ENCODE results near the gene FAM163A.

Gene FAM163A

DNA sequence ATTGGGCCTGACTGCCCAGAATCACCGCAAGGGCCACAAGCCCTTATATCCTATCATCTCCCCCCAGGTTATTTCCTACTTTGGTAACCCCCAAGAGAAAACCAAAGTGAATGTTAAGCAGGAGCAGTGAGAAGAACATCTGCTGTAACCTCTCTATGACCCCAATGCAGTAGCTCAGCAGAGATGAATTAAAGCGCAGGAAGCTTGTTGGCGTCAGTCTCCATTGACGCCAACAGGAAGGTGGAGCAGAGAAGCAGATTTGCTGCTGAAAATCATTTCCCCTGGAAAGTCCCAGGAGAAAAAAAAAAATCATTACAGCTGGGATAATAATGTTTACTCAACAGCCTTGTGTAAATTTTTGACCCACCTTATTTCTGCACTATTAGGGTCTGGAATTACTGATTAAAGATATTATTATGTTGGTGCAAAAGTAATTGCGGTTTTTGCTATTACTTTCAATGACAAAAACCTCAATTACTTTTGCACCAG lies 33.2 kb upstream of the FAM163A start:
- TF ChIP-seq, protein P1, sequence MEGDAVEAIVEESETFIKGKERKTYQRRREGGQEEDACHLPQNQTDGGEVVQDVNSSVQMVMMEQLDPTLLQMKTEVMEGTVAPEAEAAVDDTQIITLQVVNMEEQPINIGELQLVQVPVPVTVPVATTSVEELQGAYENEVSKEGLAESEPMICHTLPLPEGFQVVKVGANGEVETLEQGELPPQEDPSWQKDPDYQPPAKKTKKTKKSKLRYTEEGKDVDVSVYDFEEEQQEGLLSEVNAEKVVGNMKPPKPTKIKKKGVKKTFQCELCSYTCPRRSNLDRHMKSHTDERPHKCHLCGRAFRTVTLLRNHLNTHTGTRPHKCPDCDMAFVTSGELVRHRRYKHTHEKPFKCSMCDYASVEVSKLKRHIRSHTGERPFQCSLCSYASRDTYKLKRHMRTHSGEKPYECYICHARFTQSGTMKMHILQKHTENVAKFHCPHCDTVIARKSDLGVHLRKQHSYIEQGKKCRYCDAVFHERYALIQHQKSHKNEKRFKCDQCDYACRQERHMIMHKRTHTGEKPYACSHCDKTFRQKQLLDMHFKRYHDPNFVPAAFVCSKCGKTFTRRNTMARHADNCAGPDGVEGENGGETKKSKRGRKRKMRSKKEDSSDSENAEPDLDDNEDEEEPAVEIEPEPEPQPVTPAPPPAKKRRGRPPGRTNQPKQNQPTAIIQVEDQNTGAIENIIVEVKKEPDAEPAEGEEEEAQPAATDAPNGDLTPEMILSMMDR (conservative IDR thresholded peaks at IDR 0.05; ENCODE audit: control insufficient read depth, insufficient read depth, low read depth, low read length) = no peak
- peak; percentile 77 for DNase-seq (ENCODE audit: low read depth)
- no peak overlapping the region for H3K4me3 ChIP-seq (ENCODE audit: control insufficient read depth, low read depth, low read length)

DNA sequence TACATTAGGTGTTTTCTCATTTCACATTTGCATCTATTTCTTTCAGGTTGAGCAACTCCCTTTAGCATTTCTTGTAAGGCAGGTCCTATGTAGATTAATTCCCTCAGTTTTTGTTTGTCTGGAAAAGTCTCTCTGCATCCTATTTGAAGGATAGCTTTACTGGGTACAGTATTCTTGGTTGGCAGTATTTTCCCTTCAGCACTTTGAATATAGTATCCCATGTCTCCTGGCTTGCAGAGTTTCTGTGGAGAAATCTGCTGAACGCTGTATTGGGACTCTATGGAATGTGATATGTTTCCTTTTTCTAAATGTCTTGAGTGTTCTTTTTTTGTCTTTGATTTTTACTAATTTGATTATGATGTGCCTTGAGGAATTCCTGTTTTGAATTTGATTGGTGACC lies 28.9 kb upstream of the FAM163A start:
- no peak for DNase-seq (ENCODE audit: low read depth)
- TF ChIP-seq, protein P1 (conservative IDR thresholded peaks at IDR 0.05; ENCODE audit: control insufficient read depth, insufficient read depth, low read depth, low read length) = no peak
- H3K4me3 ChIP-seq (ENCODE audit: control insufficient read depth, low read depth, low read length) = no peak overlapping the region

DNA sequence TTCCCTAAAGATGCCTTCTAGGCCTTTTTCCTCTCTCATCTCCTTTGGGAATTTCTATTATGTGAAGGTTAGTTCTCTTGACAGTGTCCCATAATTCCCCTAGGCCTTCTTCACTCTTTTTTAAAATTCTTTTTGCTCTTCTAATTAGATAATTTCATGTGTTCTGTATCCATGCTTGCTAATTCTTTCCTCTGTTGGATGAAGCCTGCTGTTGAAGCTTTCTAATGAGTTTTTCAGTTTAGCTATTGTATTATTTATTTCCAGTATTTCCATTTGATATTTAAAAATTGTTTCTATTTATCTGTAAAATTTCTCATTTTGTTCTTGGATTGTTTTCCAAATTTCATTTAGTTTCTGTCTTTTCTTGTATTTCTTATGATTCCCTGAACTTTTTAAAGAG lies 28.5 kb upstream of the FAM163A start:
- DNase-seq (ENCODE audit: low read depth) = no peak
- TF ChIP-seq, protein P1 (conservative IDR thresholded peaks at IDR 0.05; ENCODE audit: control insufficient read depth, insufficient read depth, low read depth, low read length) = no peak
- H3K4me3 ChIP-seq (ENCODE audit: control insufficient read depth, low read depth, low read length) = no peak overlapping the region

DNA sequence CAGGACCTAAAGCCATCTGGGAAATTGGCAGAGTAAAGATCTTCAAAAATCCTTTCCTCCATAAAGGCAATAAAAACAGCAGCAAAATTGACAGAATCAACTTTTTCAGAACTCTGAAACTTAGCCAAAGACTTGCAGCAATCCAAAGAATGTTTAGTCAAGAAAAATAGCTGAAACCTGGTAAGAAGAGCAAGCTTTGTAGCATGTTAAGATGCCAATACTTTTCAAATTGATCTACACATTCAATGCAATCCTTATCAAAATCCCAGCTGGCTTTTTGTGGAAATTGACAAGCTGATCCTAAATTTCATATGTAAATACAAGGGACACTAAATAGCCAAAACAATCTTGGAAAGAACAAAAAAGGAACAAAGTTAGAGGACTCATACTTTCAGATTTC lies 23.8 kb upstream of the FAM163A start:
- DNase-seq (ENCODE audit: low read depth) = no peak
- no peak overlapping the region for H3K4me3 ChIP-seq (ENCODE audit: control insufficient read depth, low read depth, low read length)
- TF ChIP-seq, protein P1 (conservative IDR thresholded peaks at IDR 0.05; ENCODE audit: control insufficient read depth, insufficient read depth, low read depth, low read length) = no peak

DNA sequence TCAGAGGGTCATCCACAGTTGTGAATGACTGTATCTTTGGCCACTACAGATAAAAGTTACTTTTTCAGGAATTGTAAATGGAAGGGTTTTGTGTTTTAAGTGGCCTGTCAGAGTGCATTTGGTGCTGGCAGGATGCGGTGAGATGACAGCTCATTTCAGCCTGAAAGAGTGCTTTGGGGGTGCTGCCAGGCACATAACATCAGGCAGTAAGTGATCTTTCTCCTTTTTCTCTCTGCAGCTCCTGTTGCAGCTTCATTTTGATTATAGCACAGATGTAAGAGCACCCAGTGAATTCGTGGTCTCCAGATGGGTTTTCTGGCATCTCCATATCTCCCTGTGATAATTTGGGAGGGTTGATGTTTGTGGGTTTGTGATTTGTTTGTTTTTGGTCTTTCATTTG lies 14.8 kb upstream of the FAM163A start:
- H3K4me3 ChIP-seq (ENCODE audit: control insufficient read depth, low read depth, low read length) = no peak overlapping the region
- DNase-seq (ENCODE audit: low read depth) = peak; percentile 10
- TF ChIP-seq, protein P1 (conservative IDR thresholded peaks at IDR 0.05; ENCODE audit: control insufficient read depth, insufficient read depth, low read depth, low read length) = no peak

DNA sequence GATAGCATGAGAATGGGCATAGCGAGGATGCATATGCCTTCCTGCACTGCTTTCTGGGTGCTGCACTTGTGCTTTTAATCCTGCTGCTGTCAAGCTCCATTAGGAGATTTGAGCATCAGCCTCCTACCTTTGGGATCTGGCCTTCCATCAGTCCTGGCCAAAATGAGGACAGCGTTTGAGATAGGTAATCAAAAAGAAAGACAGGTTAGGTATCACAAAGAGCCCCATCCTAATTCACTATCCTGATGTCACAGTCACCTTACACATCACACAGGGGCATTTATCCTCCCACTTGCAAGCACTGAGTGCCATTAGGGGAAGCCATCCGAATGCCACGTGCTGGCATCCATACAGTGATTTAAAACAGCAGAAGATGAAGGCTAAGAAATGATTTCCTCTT lies 13.2 kb upstream of the FAM163A start:
- H3K4me3 ChIP-seq (ENCODE audit: control insufficient read depth, low read depth, low read length) = no peak overlapping the region
- TF ChIP-seq, protein P1 (conservative IDR thresholded peaks at IDR 0.05; ENCODE audit: control insufficient read depth, insufficient read depth, low read depth, low read length) = no peak
- DNase-seq (ENCODE audit: low read depth) = no peak

DNA sequence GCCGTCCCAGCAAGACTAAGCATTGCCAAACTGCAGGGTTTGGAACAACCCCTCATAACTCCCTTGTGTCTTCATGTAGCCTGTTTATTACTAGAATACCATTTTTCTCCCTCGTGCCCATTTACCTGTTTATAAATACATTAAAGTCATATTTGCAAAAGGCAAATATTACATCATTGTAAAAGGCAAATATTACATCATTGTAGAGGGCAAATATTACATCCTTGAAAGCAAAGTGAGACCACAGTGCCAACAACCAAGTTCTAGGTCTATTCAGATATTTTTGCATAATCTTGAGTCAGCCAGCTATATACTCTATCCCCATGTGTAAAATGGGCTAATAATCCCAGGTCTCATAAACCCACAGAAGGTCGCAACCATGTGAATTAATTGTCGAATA lies 11.4 kb upstream of the FAM163A start:
- TF ChIP-seq, protein P1 (conservative IDR thresholded peaks at IDR 0.05; ENCODE audit: control insufficient read depth, insufficient read depth, low read depth, low read length) = no peak
- H3K4me3 ChIP-seq (ENCODE audit: control insufficient read depth, low read depth, low read length) = no peak overlapping the region
- no peak for DNase-seq (ENCODE audit: low read depth)
